Duodenal mucosa (tissue), 2 donors: ENCODE data around the gene ILDR2.

Experiments used
- H3K27ac ChIP-seq: one replicate; pipeline ENCODE4 v1.7.0; 2013; ENCODE audit warnings: low read depth, low read length
- H3K27me3 ChIP-seq, 2 donors: one replicate each; pipeline ENCODE4 v1.7.0; 2013; ENCODE audit warnings: low read length in 2 of 2, control low read depth in 1 of 2; ENCODE audit not compliant: insufficient read depth in 2 of 2, control insufficient read depth in 1 of 2
- H3K36me3 ChIP-seq, 2 donors: one replicate each; pipeline ENCODE4 v1.7.0; 2013; ENCODE audit warnings: low read length in 2 of 2, control low read depth in 1 of 2; ENCODE audit not compliant: insufficient read depth in 2 of 2, control insufficient read depth in 1 of 2
- H3K4me1 ChIP-seq, 2 donors: one replicate each; pipeline ENCODE4 v1.7.0; 2013; ENCODE audit warnings: low read length in 2 of 2, control low read depth in 1 of 2; ENCODE audit not compliant: insufficient read depth in 2 of 2, control insufficient read depth in 1 of 2
- H3K4me3 ChIP-seq, 2 donors: one replicate each; pipeline ENCODE4 v1.7.0; 2013; ENCODE audit warnings: low read length in 2 of 2, low read depth in 1 of 2
- H3K9ac ChIP-seq, 2 donors: one replicate each; pipeline ENCODE4 v1.7.0; 2013; ENCODE audit warnings: low read length in 2 of 2, low read depth in 1 of 2
- H3K9me3 ChIP-seq, 2 donors: one replicate each; pipeline ENCODE4 v1.7.0; 2013; ENCODE audit warnings: low read length in 2 of 2, control low read depth in 1 of 2; ENCODE audit not compliant: control insufficient read depth in 1 of 2

ILDR2 gene

GRCh38 chr1:166999500-167000055 is 24.2 kb upstream of the ILDR2 start:
- H3K27me3 ChIP-seq, result no peaks in the 10 kb centered on the region
- no peak overlapping the region for H3K27ac ChIP-seq
- H3K9me3 ChIP-seq, result no peaks in the 10 kb centered on the region
- no peak overlapping the region for H3K4me3 ChIP-seq
- H3K4me1 ChIP-seq, result no peaks in the 10 kb centered on the region
- H3K36me3 ChIP-seq, result no peaks in the 10 kb centered on the region
- no peak overlapping the region for H3K9ac ChIP-seq

GRCh38 chr1:166999075-166999474 is 23.7 kb upstream of the ILDR2 start:
- H3K36me3 ChIP-seq, result no peaks in the 10 kb centered on the region
- H3K27me3 ChIP-seq, result no peaks in the 10 kb centered on the region
- H3K4me1 ChIP-seq, result no peaks in the 10 kb centered on the region
- no peak overlapping the region for H3K27ac ChIP-seq
- no peak overlapping the region for H3K9ac ChIP-seq
- H3K4me3 ChIP-seq, result no peak overlapping the region
- H3K9me3 ChIP-seq, result no peaks in the 10 kb centered on the region

GRCh38 chr1:166988974-166989515 is 13.7 kb upstream of the ILDR2 start, which contains the start of gene MAEL:
TSS of gene MAEL (plus strand) at chr1:166989280. CDS start at chr1:166989353, 73 bp downstream.
- H3K27me3 ChIP-seq, result no peaks in the 10 kb centered on the region
- H3K27ac ChIP-seq, result no peak within 1 kb of the TSS
- no peaks in the 10 kb centered on the region for H3K9me3 ChIP-seq
- H3K9ac ChIP-seq, result no peak within 1 kb of the TSS
- H3K4me1 ChIP-seq, result no peaks in the 10 kb centered on the region
- no peak within 1 kb of the TSS for H3K4me3 ChIP-seq
- H3K36me3 ChIP-seq, result no peaks in the 10 kb centered on the region

GRCh38 chr1:166981589-166981988 is 6.2 kb upstream of the ILDR2 start:
- no peaks in the 10 kb centered on the region for H3K9me3 ChIP-seq
- peaks cover 5 to 16% of the 10 kb centered on the region in 2 donors for H3K27me3 ChIP-seq
- H3K36me3 ChIP-seq, result no peaks in the 10 kb centered on the region
- H3K4me1 ChIP-seq, result no peaks in the 10 kb centered on the region
- H3K9ac ChIP-seq, result no peak overlapping the region
- no peak overlapping the region for H3K4me3 ChIP-seq
- no peak overlapping the region for H3K27ac ChIP-seq

- Histone ChIP-seq H3K27me3 (peaks cover 5 to 24% of the 10 kb centered on the region in 2 donors), H3K4me1 (peaks cover 0 to 4% of the 10 kb centered on the region in 2 donors), H3K4me3 (no peak overlapping the region), H3K27ac (no peak overlapping the region), H3K36me3 (no peaks in the 10 kb centered on the region), H3K9ac (no peak overlapping the region), H3K9me3 (no peaks in the 10 kb centered on the region)
These were observed 5.5 kb upstream of the ILDR2 start for GRCh38 chr1:166980818-166981217.

DNA sequence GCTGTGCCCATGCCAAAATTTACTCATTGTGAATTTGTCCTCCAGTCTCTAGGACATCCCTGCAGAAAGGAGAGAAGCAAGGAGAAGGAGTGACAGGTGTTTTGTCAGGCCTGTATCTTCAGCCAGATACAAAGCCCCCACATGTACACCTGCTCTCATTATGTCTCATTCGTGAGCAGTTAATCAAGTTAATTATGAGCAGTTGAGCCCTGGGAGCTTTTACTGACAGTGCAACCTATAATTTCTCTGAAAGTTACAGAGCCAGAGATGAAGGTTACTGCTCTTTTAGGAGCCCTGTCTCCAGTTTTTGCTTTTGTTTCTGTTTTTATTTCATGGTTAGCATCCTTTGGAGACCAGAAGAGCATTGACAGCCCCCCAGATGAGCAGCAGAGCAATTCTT is 5.0 kb upstream of the ILDR2 start:
- Histone ChIP-seq H3K27me3 (peaks cover 5 to 24% of the 10 kb centered on the region in 2 donors), H3K27ac (no peak overlapping the region), H3K9ac (no peak overlapping the region), H3K4me1 (peaks cover 0 to 4% of the 10 kb centered on the region in 2 donors), H3K9me3 (no peaks in the 10 kb centered on the region), H3K4me3 (no peak overlapping the region), H3K36me3 (no peaks in the 10 kb centered on the region)

DNA sequence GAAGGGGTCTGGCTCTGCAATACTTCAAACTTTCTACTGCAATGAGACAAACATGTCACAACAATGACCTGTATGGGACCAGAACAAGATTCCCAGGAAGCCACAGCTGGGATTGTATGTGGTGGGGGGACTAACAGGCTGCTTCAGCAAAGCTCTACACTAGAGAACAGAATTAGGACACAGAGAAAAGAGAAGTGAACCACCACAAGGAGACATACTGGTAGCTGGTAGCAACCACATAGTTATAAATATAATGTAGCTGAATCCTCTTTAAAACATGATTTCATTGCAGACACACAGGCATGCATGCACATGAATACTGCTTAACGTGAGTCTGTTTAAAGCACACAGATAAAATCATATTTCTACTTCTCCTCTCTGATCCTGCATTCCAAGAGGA is 3.5 kb upstream of the ILDR2 start:
- H3K4me3 ChIP-seq, result no peak overlapping the region
- H3K27ac ChIP-seq, result no peak overlapping the region
- H3K4me1 ChIP-seq, result peaks cover 0 to 4% of the 10 kb centered on the region in 2 donors
- peaks cover 14 to 36% of the 10 kb centered on the region in 2 donors for H3K27me3 ChIP-seq
- no peak overlapping the region for H3K9ac ChIP-seq
- H3K36me3 ChIP-seq, result no peaks in the 10 kb centered on the region
- no peaks in the 10 kb centered on the region for H3K9me3 ChIP-seq

- Histone ChIP-seq H3K36me3 (no peaks in the 10 kb centered on the region), H3K4me1 (peaks cover 0 to 4% of the 10 kb centered on the region in 2 donors), H3K9ac (no peak overlapping the region), H3K27me3 (peaks cover 21 to 45% of the 10 kb centered on the region in 2 donors), H3K27ac (no peak overlapping the region), H3K9me3 (no peaks in the 10 kb centered on the region), H3K4me3 (no peak overlapping the region)
These were observed 2.6 kb upstream of the ILDR2 start for GRCh38 chr1:166977951-166978350.

DNA sequence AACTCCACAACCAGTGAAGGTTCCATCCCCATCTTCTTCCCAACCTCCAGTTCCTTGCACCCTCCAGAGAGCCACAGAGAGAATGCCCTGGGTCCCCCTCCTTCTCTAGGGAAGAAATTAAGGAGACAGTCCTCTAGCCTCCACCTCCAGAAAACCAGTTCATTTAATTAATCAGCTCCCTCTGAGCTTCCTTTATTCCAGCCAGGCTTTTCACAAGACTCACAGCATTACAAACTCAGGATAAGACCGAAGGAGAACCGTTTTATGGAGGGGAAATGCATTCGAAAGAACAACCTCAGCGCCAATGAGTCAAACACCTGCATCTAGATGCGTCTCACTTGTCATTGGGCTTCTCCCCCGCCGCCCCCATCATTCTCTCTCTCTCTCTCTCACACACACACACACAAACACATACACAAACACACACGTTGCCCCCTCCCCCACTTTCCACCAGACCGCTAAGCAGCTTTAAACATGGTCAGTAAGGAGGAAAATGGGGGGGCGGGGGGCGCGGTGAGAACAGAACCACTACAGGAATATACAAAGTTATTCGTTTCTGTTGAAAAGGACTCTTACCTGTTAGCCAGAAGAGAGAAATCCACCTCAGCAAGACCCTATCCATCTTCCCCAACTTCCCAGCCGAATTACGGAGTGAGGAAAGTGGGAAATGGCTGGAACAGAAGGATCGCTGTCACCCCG is 544 bp downstream of the ILDR2 start:
- Histone ChIP-seq H3K27me3 (peaks cover 36 to 64% of the 10 kb centered on the region in 2 donors), H3K4me3 (peak overlapping the region; percentile 56 to 60), H3K9ac (no peak overlapping the region), H3K4me1 (peaks cover 0 to 4% of the 10 kb centered on the region in 2 donors), H3K9me3 (no peaks in the 10 kb centered on the region), H3K36me3 (no peaks in the 10 kb centered on the region), H3K27ac (no peak overlapping the region)

GRCh38 chr1:166972826-166973225 is 2.5 kb downstream of the ILDR2 start:
- Histone ChIP-seq H3K4me1 (peaks cover 0 to 4% of the 10 kb centered on the region in 2 donors), H3K9ac (no peak overlapping the region), H3K4me3 (no peak overlapping the region), H3K36me3 (no peaks in the 10 kb centered on the region), H3K27me3 (peaks cover 35 to 66% of the 10 kb centered on the region in 2 donors), H3K9me3 (no peaks in the 10 kb centered on the region), H3K27ac (no peak overlapping the region)
